Neural progenitor cell (in vitro differentiated cells): ENCODE data around the gene ST8SIA5.

Source experiments
- EZH2phosphoT487 ChIP-seq: fragments of 200-600 bp; sonication (generic); IDR thresholded peaks from 2 replicates; pipeline ENCODE4 v1.6.1; 2017; ENCODE audit warnings: antibody characterized with exemption
- TF ChIP-seq, protein P1 (sequence below): fragments of 200-600 bp; sonication (generic); IDR thresholded peaks from 2 replicates; pipeline ENCODE4 v1.5.1; 2017; ENCODE audit warnings: antibody characterized with exemption, mild to moderate bottlenecking

DNA sequence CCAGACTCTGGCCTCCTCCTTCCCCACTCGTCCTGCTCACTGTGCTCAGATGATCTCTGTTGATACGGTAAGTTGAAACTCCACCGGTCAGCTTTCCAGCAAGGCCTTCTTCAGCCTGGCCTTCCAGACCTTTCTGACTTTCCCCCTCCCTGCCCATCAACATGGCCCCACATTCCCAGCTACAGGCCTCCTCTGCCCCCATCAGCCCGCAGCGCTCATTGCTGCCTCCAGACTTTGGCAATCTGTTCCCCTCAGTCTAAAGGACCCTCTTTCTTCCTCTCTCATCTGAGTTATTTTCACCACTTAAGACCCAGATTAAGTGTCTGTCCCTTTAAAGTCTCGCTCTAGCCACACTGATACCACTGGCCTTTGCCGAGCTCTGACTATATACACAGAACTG, 110.4 kb downstream of the ST8SIA5 start:
- no peak for TF ChIP-seq EZH2phosphoT487
- TF ChIP-seq, protein P1, sequence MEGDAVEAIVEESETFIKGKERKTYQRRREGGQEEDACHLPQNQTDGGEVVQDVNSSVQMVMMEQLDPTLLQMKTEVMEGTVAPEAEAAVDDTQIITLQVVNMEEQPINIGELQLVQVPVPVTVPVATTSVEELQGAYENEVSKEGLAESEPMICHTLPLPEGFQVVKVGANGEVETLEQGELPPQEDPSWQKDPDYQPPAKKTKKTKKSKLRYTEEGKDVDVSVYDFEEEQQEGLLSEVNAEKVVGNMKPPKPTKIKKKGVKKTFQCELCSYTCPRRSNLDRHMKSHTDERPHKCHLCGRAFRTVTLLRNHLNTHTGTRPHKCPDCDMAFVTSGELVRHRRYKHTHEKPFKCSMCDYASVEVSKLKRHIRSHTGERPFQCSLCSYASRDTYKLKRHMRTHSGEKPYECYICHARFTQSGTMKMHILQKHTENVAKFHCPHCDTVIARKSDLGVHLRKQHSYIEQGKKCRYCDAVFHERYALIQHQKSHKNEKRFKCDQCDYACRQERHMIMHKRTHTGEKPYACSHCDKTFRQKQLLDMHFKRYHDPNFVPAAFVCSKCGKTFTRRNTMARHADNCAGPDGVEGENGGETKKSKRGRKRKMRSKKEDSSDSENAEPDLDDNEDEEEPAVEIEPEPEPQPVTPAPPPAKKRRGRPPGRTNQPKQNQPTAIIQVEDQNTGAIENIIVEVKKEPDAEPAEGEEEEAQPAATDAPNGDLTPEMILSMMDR, result peak; percentile 10
